HEK293 (cell line): ENCODE data around the gene OR10AD1.
A peak's percentile ranks its signal among the peaks of the same experiment; 100 is the strongest.

Source experiments
- BCL11A ChIP-seq: fragments of 450-650 bp; formaldehyde crosslinking; IDR thresholded peaks from 2 replicates; pipeline ENCODE4 v1.5.1; 2016; ENCODE audit warnings: low read depth, missing biosample characterization, missing genetic modification characterization
- KLF1 ChIP-seq: fragments of 450-650 bp; formaldehyde crosslinking; IDR thresholded peaks from 2 replicates; pipeline ENCODE4 v1.5.1; 2016; ENCODE audit warnings: missing biosample characterization, missing genetic modification characterization
- KLF9 ChIP-seq: fragments of 450-650 bp; formaldehyde crosslinking; IDR thresholded peaks from 2 replicates; pipeline ENCODE4 v1.5.1; 2016; ENCODE audit warnings: missing biosample characterization, missing genetic modification characterization, low read depth
- PRDM1 ChIP-seq: fragments of 450-650 bp; formaldehyde crosslinking; IDR thresholded peaks from 2 replicates; pipeline ENCODE4; 2016; ENCODE audit warnings: missing biosample characterization, missing genetic modification characterization
- PRDM10 ChIP-seq: fragments of 450-650 bp; formaldehyde crosslinking; IDR thresholded peaks from 2 replicates; pipeline ENCODE4 v1.5.1; 2016; ENCODE audit warnings: missing biosample characterization, missing genetic modification characterization
- PRDM4 ChIP-seq: fragments of 450-650 bp; formaldehyde crosslinking; IDR thresholded peaks from 2 replicates; pipeline ENCODE4 v1.5.1; 2017; ENCODE audit warnings: missing biosample characterization, missing genetic modification characterization
- ZNF148 ChIP-seq: fragments of 450-650 bp; formaldehyde crosslinking; IDR thresholded peaks from 2 replicates; pipeline ENCODE4 v1.5.0; 2017; ENCODE audit warnings: missing biosample characterization, missing genetic modification characterization, borderline replicate concordance
- ZNF18 ChIP-seq: fragments of 450-650 bp; formaldehyde crosslinking; IDR thresholded peaks from 2 replicates; pipeline ENCODE4 v1.5.1; 2016; ENCODE audit warnings: missing biosample characterization, missing genetic modification characterization
- ZNF302 ChIP-seq: fragments of 450-650 bp; formaldehyde crosslinking; IDR thresholded peaks from 2 replicates; pipeline ENCODE4 v1.5.1; 2016; ENCODE audit warnings: missing biosample characterization, missing genetic modification characterization, low read depth
- ZNF324 ChIP-seq: fragments of 450-650 bp; formaldehyde crosslinking; IDR thresholded peaks from 2 replicates; pipeline ENCODE4 v1.5.1; 2016; ENCODE audit warnings: missing biosample characterization, missing genetic modification characterization
- ZNF354C ChIP-seq: fragments of 450-650 bp; formaldehyde crosslinking; IDR thresholded peaks from 2 replicates; pipeline ENCODE4 v1.5.1; 2016; ENCODE audit warnings: missing biosample characterization, missing genetic modification characterization, low read depth, borderline replicate concordance
- ZNF366 ChIP-seq: fragments of 450-650 bp; formaldehyde crosslinking; conservative IDR thresholded peaks from 2 replicates; pipeline ENCODE4 v1.5.1; 2016; ENCODE audit warnings: missing biosample characterization, missing genetic modification characterization
- ZNF398 ChIP-seq: fragments of 450-650 bp; formaldehyde crosslinking; IDR thresholded peaks from 2 replicates; pipeline ENCODE4 v1.5.1; 2017; ENCODE audit warnings: missing biosample characterization, missing genetic modification characterization
- ZNF488 ChIP-seq: fragments of 450-650 bp; formaldehyde crosslinking; IDR thresholded peaks from 2 replicates; pipeline ENCODE4 v1.5.1; 2016; ENCODE audit warnings: missing biosample characterization, missing genetic modification characterization
- ZNF558 ChIP-seq: fragments of 450-650 bp; formaldehyde crosslinking; IDR thresholded peaks from 2 replicates; pipeline ENCODE4 v1.5.1; 2016; ENCODE audit warnings: missing biosample characterization, missing genetic modification characterization
- ZNF707 ChIP-seq: fragments of 450-650 bp; formaldehyde crosslinking; IDR thresholded peaks from 2 replicates; pipeline ENCODE4 v1.5.1; 2016; ENCODE audit warnings: missing biosample characterization, missing genetic modification characterization
- ZNF76 ChIP-seq: fragments of 450-650 bp; formaldehyde crosslinking; IDR thresholded peaks from 2 replicates; pipeline ENCODE4; 2016; ENCODE audit warnings: low read depth, missing biosample characterization, missing genetic modification characterization, borderline replicate concordance
- ZNF768 ChIP-seq: fragments of 450-650 bp; formaldehyde crosslinking; IDR thresholded peaks from 2 replicates; pipeline ENCODE4 v1.5.1; 2018; ENCODE audit warnings: missing biosample characterization, mild to moderate bottlenecking, missing genetic modification characterization
- ZNF785 ChIP-seq: fragments of 450-650 bp; formaldehyde crosslinking; IDR thresholded peaks from 2 replicates; pipeline ENCODE4 v1.5.1; 2016; ENCODE audit warnings: missing biosample characterization, missing genetic modification characterization
- ZNF837 ChIP-seq: fragments of 450-650 bp; formaldehyde crosslinking; IDR thresholded peaks from 2 replicates; pipeline ENCODE4 v1.5.1; 2016; ENCODE audit warnings: missing biosample characterization, missing genetic modification characterization

OR10AD1 gene

GRCh38 chr12:48183091-48183875, 19.8 kb downstream of the OR10AD1 start, which contains the start of gene CCDC184 (continued):
- TF ChIP-seq PRDM10 (tag by site-specific recombination) (peak; percentile 91), ZNF768 (tag by site-specific recombination) (no peak), ZNF785 (no peak), ZNF18 (tag by site-specific recombination) (no peak), PRDM1 (tag by site-specific recombination) (no peak), ZNF148 (tag by site-specific recombination) (no peak), ZNF366 (peak; percentile 98), KLF1 (no peak; the same call in 1 of the 2 replicates), ZNF354C (tag by site-specific recombination) (no peak), ZNF324 (no peak), ZNF488 (no peak), ZNF558 (tag by site-specific recombination) (no peak), ZNF302 (tag by site-specific recombination) (no peak), ZNF707 (no peak), ZNF76 (no peak; the same call in 1 of the 2 replicates), PRDM4 (tag by site-specific recombination) (no peak), KLF9 (tag by site-specific recombination) (0 out of 2 replicates have a peak, but pooled peaks have one; percentile 11), BCL11A (tag by site-specific recombination) (no peak), ZNF837 (no peak), ZNF398 (peak; percentile 67; the same call in 1 of the 2 replicates)
